HG03439 (cell line): ENCODE results near the gene TMEM250.

Experiments
- ATAC-seq: cut with Tn5 transposase; IDR thresholded peaks from one replicate; pipeline ENCODE4 v1.9.1; 2021; ENCODE audit warnings: mild to moderate bottlenecking, moderate library complexity; ENCODE audit not compliant: unreplicated experiment

The TMEM250 gene

GRCh38 chr9:136147890-136148714 lies 29.4 kb upstream of the TMEM250 start:
- ATAC-seq = no peak

- ATAC-seq = no peak
Observed at GRCh38 chr9:136147038-136147889, 28.6 kb upstream of the TMEM250 start.

- no peak for ATAC-seq
Observed at GRCh38 chr9:136146126-136147037, 27.7 kb upstream of the TMEM250 start.

GRCh38 chr9:136145580-136145979 lies 26.9 kb upstream of the TMEM250 start:
- ATAC-seq = no peak

GRCh38 chr9:136144450-136144849 lies 25.8 kb upstream of the TMEM250 start:
- ATAC-seq = no peak

- no peak for ATAC-seq
Observed at GRCh38 chr9:136143215-136144001, 24.7 kb upstream of the TMEM250 start.

GRCh38 chr9:136142859-136143214 lies 24.2 kb upstream of the TMEM250 start:
- ATAC-seq = no peak

GRCh38 chr9:136142414-136142796 lies 23.7 kb upstream of the TMEM250 start:
- no peak for ATAC-seq

- no peak for ATAC-seq
Observed at GRCh38 chr9:136141682-136142413, 23.2 kb upstream of the TMEM250 start.

GRCh38 chr9:136140966-136141365 lies 22.3 kb upstream of the TMEM250 start:
- no peak for ATAC-seq

GRCh38 chr9:136140046-136140445 lies 21.4 kb upstream of the TMEM250 start:
- ATAC-seq = no peak

- no peak for ATAC-seq
Observed at GRCh38 chr9:136138566-136138965, 19.9 kb upstream of the TMEM250 start.

- ATAC-seq = no peak
Observed at GRCh38 chr9:136137321-136138265, 18.9 kb upstream of the TMEM250 start.

GRCh38 chr9:136136127-136136925 lies 17.7 kb upstream of the TMEM250 start:
- no peak for ATAC-seq

- no peak for ATAC-seq
Observed at GRCh38 chr9:136135326-136136126, 16.9 kb upstream of the TMEM250 start.

- ATAC-seq = no peak
Observed at GRCh38 chr9:136133959-136134484, 15.3 kb upstream of the TMEM250 start.
